Measurements from ENCODE around the gene ZNF514.

- no peak for TF ChIP-seq CTCF (conservative IDR thresholded peaks at IDR 0.05; ENCODE audit: low read length)
- no peak for TF ChIP-seq EZH2phosphoT487 (IDR thresholded peaks at IDR 0.05; ENCODE audit: borderline replicate concordance, low read depth, low read length)
These were observed 6.6 kb upstream of the ZNF514 start for GRCh38 chr2:95166065-95166763.
